GM19099 (cell line): Measurements from ENCODE around the gene ZDHHC18.

Source experiments
- POLR2A ChIP-seq: IDR thresholded peaks from 3 replicates; pipeline ENCODE4 v1.6.1; 2011; ENCODE audit warnings: low read depth; ENCODE audit not compliant: insufficient read length; ENCODE audit errors: extremely low read depth

The ZDHHC18 gene

DNA sequence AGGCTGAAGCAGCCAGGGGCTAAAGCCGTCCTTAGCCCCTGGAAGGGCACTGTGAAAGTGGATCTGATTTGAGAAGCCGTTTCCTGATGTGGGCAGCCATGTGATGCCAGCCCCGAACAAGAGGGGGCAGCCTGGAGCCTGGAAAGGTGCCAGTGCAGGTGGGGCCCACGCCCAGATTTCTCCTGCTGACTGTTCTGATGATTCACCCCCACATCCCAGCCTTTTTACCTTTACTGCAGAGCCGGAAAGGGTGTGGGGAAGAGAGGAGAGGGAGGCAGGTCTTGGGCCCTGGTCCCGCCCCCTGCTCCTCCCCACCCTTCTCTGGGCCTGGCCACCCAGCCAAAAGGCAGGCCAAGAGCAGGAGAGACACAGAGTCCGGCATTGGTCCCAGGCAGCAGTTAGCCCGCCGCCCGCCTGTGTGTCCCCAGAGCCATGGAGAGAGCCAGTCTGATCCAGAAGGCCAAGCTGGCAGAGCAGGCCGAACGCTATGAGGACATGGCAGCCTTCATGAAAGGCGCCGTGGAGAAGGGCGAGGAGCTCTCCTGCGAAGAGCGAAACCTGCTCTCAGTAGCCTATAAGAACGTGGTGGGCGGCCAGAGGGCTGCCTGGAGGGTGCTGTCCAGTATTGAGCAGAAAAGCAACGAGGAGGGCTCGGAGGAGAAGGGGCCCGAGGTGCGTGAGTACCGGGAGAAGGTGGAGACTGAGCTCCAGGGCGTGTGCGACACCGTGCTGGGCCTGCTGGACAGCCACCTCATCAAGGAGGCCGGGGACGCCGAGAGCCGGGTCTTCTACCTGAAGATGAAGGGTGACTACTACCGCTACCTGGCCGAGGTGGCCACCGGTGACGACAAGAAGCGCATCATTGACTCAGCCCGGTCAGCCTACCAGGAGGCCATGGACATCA lies 36.5 kb downstream of the ZDHHC18 start, which contains the start of gene SFN:
TSS of gene SFN (plus strand) at position 369 of the 904 bp plus-strand sequence. CDS start at position 433, 64 bp downstream.
- no peak for TF ChIP-seq POLR2A

- TF ChIP-seq POLR2A = no peak
Observed at GRCh38 chr1:26863685-26864077, 37.2 kb downstream of the ZDHHC18 start.

GRCh38 chr1:26864610-26865480 lies 38.4 kb downstream of the ZDHHC18 start:
- peak; percentile 99 for TF ChIP-seq POLR2A

DNA sequence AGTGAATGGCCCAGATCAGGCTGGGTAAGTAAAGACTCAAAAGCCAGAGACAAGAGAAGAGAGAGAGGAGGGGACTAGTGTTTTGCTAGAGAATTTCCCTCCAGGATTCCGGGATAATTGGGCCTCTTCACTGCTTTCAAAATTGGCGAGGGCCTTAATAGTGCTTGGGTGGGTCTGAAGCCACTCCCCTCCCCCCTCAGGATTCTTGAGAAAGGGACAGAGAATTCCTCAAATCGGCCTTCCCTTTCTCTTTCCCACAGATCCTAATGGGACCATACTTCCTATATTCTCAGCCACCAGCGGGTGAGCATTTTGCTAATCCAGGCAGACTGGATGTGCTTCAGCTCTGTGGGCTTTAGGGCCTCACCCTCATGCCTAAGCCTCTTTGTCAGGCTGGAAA lies 48.4 kb downstream of the ZDHHC18 start:
- TF ChIP-seq POLR2A = no peak

DNA sequence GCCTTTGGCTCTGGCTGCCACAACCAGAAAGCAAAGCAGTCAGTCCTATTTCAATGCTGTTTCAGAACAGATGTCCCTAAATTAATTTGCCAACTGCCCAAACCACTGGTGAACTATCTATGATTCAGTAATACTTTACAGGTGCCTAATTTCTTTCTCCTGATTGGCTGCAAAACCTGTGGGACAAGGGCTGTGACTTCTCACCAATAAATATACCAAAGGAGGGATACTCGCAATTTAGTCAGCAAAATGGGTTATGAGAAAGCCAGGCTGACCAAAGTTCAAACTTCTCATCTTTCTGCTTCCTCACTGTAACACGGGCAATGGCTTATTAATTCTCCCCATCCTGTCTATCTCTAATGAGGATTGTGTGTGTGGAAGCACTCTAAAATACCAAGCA lies 50.8 kb downstream of the ZDHHC18 start:
- no peak for TF ChIP-seq POLR2A

DNA sequence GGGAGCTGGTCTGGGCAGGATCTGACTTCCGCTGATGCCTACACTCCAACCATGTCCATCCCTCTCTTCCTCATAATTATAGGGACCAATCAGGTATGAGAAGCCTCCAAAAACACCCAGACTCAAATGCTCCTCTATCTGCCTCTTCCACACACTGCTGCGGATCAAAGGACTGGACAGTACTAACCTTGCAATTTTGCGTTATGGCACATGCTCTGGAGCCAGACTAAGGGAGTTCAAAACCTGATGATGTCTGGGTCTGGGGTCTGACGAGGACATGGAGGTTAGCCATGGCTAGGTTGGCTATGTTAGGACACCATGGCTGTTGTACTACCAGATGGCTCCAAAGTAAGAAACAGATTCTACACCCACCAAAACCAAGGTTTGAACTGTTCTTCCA lies 53.3 kb downstream of the ZDHHC18 start:
- no peak for TF ChIP-seq POLR2A

- TF ChIP-seq POLR2A = no peak
Observed at GRCh38 chr1:26882696-26883463, 56.4 kb downstream of the ZDHHC18 start.

DNA sequence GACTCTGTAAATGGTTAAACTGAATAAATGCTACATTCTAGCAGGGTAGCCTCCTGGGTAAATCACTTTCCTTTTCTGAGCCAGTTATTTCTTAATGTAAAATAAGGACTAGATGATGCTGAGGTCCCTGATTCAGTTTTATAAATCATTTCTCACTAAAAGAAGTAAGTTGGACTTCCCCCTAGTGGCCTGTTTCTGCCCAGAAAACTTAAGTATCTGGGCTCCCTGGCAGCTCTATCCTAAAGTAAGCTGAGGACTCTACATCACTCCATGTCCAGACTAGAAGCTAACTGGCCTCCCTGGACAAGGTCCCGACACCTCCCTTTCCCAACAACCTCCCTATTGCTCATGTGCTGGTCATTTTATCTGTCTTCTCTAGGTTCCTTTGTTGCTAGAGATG lies 60.6 kb downstream of the ZDHHC18 start:
- no peak for TF ChIP-seq POLR2A

DNA sequence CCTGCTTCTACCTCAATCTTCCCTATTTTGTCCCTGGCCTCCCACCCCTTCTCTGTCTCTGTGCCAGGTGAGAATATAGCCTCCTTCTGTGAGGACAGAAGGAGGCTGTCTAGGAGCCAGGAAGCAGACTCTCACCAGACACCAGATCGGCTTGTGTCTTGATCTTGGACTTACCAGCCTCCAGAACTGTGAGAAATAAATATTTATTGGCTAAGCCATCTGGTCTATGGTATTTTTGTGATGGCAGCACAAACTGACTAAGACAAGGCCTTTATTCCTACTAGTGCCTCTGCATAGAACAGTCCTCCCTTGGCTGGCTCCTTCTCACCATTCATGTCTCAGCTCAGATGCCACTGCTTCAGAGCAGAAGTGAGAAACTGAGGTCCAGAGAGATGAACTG lies 61.7 kb downstream of the ZDHHC18 start:
- TF ChIP-seq POLR2A = no peak

DNA sequence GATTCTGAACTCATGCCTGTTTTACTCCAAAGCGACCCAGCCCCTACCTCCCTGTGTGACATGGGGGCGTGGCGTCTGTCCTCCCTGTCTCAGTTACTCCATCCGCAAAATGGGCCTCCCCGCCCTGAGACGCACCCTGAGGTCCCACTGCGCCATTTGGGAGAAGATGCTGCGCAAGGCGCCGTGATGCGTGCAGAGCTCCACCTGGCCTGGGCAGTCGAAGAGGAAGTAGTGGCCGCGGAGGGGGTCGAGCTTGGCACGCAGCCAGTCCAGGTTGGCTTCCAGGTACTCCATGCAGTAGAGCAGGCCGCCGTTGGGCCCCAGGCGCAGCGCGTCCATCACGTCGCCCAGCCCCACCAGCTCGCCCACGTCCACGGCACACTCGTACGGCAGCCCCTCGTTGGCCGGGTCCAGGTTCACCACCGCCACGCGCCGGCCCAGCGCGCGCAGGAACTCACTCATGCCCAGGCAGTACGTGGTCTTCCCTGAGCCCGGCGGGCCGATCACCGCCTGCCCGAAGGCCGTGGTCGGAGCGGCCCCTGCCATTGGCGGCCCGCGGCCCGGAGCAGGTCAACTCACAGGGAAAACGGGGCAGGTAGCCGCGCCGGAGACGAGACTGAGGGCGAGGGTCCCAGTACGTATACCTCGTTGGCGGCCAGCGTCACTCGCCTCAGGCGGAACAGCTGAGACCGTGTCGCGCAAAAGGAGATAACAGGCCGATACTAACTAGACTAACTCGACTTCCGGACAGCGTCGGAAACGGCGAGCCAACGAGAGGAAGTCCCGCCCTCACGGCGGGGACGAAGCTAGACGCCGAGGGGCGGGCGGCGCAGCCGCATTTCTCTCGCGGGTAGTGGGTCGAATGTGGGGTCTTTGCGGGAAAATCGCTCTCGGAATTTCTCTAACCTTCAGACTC lies 63.3 kb downstream of the ZDHHC18 start, which contains the start of gene GPN2:
TSS of gene GPN2 (minus strand) at position 733 of the 916 bp plus-strand sequence. CDS start at position 546, 187 bp downstream.
- peak; percentile 88 for TF ChIP-seq POLR2A

- no peak for TF ChIP-seq POLR2A
Observed at GRCh38 chr1:26890467-26890796, 63.9 kb downstream of the ZDHHC18 start.

GRCh38 chr1:26894263-26894662 lies 67.8 kb downstream of the ZDHHC18 start:
- TF ChIP-seq POLR2A = no peak

GRCh38 chr1:26897351-26897750 lies 70.9 kb downstream of the ZDHHC18 start:
- TF ChIP-seq POLR2A = no peak
